ENCODE results near the gene SERP1.

The SERP1 gene

GRCh38 chr3:150494411-150494977, 51.8 kb downstream of the SERP1 start:
- DNase-seq (ENCODE audit: low read depth in 2 of 3, low spot score in 1 of 3), result no peak
